Uterus (tissue), 2 donors: ENCODE measurements around the gene NCOA1.

Experiments
- CTCF ChIP-seq, 4 experiments: fragments of 200-600 bp in 2 of 4; fragments of 450-650 bp in 2 of 4; sonication (generic) in 2 of 4; IDR thresholded peaks; one replicate each; pipeline ENCODE4 v1.5.1; 2016 to 2019; ENCODE audit warnings: antibody characterized with exemption in 4 of 4, mild to moderate bottlenecking in 2 of 4, moderate library complexity in 1 of 4
- POLR2A ChIP-seq, 2 donors: fragments of 450-650 bp; IDR thresholded peaks; one replicate each; pipeline ENCODE4 v1.6.1; 2016; ENCODE audit warnings: antibody characterized with exemption in 2 of 2, mild to moderate bottlenecking in 1 of 2, moderate library complexity in 1 of 2

- TF ChIP-seq CTCF (IDR thresholded peaks at IDR 0.05) (no peak), POLR2A (IDR thresholded peaks at IDR 0.05) (no peak)
Observed at GRCh38 chr2:24521162-24521857, 30.3 kb downstream of the NCOA1 start.
